ENCODE results near the gene B3GNT7. TPM values are rescaled to one million over a fixed set of nuclear protein-coding genes. Genes with fewer than 3 reads are reported as not detected.
"Not testable (repeated sequence)": the region's sequence is repeated elsewhere in the genome, so short reads cannot be mapped to it uniquely, and the experiment has no call there.

B3GNT7 gene
- total and polyA plus RNA-seq, 2 of the 8 experiments (the other 6 are each of a cell fraction or from before 2014, with no cell fraction given) = 26.4 to 73.1 TPM

DNA sequence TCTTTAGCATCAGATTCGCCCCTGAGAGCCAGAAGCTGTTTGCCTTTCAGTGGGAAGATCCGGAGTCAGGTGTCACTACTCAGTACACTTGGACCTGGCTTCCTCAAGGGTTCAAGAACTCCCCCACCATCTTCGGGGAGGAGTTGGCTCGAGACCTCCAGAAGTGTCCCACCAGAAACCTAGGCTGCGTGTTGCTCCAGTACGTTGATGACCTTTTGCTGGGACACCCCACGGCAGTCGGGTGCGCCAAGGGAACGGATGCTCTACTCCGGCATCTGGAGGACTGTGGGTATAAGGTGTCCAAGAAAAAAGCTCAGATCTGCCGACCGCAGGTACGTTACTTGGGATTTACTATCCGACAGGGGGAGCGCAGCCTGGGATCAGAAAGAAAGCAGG, 8.7 kb downstream of the B3GNT7 start:
- H3K18ac ChIP-seq (ENCODE audit: extremely low read depth, low read length); FAIRE-seq; DNase-seq (ENCODE audit: low read depth in 1 of 2, low spot score in 2 of 2); H3K23me2 ChIP-seq (ENCODE audit: low read depth, low read length); H2BK12ac ChIP-seq (ENCODE audit: low read depth, low read length); H3K27me3 ChIP-seq (replicated peaks in 1 of 4; ENCODE audit: control insufficient read depth in 3 of 4, extremely low read depth in 1 of 4, insufficient read depth in 3 of 4, low read length in 3 of 4); H3K4me3 ChIP-seq (ENCODE audit: extremely low read depth in 1 of 4, insufficient read depth in 2 of 4, low read depth in 3 of 4, low read length in 4 of 4); H3K27ac ChIP-seq (ENCODE audit: low read depth, low read length); H4K20me1 ChIP-seq (replicated peaks in 1 of 2; ENCODE audit: control insufficient read depth in 1 of 2, insufficient read depth in 2 of 2, low read length in 2 of 2); H3K9ac ChIP-seq (replicated peaks in 1 of 4; ENCODE audit: extremely low read depth in 1 of 4, low read depth in 3 of 4, low read length in 3 of 4); H2BK15ac ChIP-seq (ENCODE audit: low read length); H3K79me2 ChIP-seq (ENCODE audit: control insufficient read depth in 1 of 2, insufficient read depth in 2 of 2, low read length in 2 of 2); H3K56ac ChIP-seq (replicated peaks; ENCODE audit: insufficient read length, low read depth, low read length); H2BK5ac ChIP-seq (ENCODE audit: low read depth, low read length); H3K4me2 ChIP-seq (ENCODE audit: insufficient read depth in 1 of 2, low read depth in 2 of 2, low read length in 2 of 2); H4K8ac ChIP-seq (ENCODE audit: extremely low read depth, insufficient read depth, low read length); H2BK20ac ChIP-seq (ENCODE audit: low read length); H3K4ac ChIP-seq (replicated peaks; ENCODE audit: insufficient read length, low read depth, low read length); H2BK120ac ChIP-seq (replicated peaks; ENCODE audit: low read depth, low read length); H3K14ac ChIP-seq (ENCODE audit: insufficient read length); H3K36me3 ChIP-seq (ENCODE audit: control insufficient read depth in 2 of 4, insufficient read depth in 4 of 4, low read length in 3 of 4); H3K79me1 ChIP-seq (ENCODE audit: low read depth, low read length); H3K23ac ChIP-seq (ENCODE audit: insufficient read length); H4K5ac ChIP-seq (ENCODE audit: insufficient read length, low read depth, low read length); H2AK5ac ChIP-seq (ENCODE audit: low read depth, low read length); H3K9me3 ChIP-seq (ENCODE audit: insufficient read depth in 2 of 2, low read depth in 1 of 2, low read length in 1 of 2); H4K91ac ChIP-seq (replicated peaks; ENCODE audit: insufficient read length, low read length); H2AFZ ChIP-seq (ENCODE audit: low read length): not testable (repeated sequence)
- peaks cover 0 to 10% (median 8%) of the 10 kb centered on the region in 4 experiments; a peak in 6 of 7 replicates for H3K4me1 ChIP-seq (replicated peaks in 1 of 4; ENCODE audit: control insufficient read depth in 3 of 4, insufficient read depth in 4 of 4, low read length in 3 of 4)
- POLR2A ChIA-PET (ENCODE audit: partially characterized antibody) = interaction anchor here (1.8 to 20.1 kb wide), 2 partner anchors 50 to 60 kb away, joined by 6 to 235 read pairs; partner anchors contain the start of gene NCL
- 94% methylated on average over 16 of the region's 16 CpGs; no CpG with 5 or more reads in 1 of the 2 experiments for WGBS, 2 experiments (ENCODE audit: extremely low coverage in 1 of 2, insufficient coverage in 1 of 2, insufficient read length in 1 of 2, insufficient replicate concordance in 2 of 2, low coverage in 1 of 2, low lambda C conversion rate in 2 of 2, missing lambda C conversion rate in 1 of 2)
- CTCF ChIA-PET (ENCODE audit: partially characterized antibody) = interaction anchor here (1.2 to 32.5 kb wide), 14 partner anchors 0 to 177 kb away, joined by 3 to 617 read pairs (median 22); partner anchors contain the start of gene B3GNT7
